D721Med (cell line): ENCODE measurements around the gene TMEM178B.
"Not testable (repeated sequence)": the region's sequence is repeated elsewhere in the genome, so short reads cannot be mapped to it uniquely, and the experiment has no call there.

Source experiments
- DNase-seq: peaks from one replicate; pipeline ENCODE4 v3.0.0; 2011; ENCODE audit warnings: low spot score; ENCODE audit not compliant: insufficient read length
- FAIRE-seq: peaks from 2 replicates; lab custom pipeline; 2011; peaks lifted over from hg19 to GRCh38; lab: Jason Lieb, UNC
- CTCF ChIP-seq: IDR thresholded peaks from 2 replicates; pipeline ENCODE4 v1.5.1; 2012; ENCODE audit warnings: mild to moderate bottlenecking, control low read depth; ENCODE audit not compliant: insufficient read depth; ENCODE audit errors: missing control alignments

Gene TMEM178B

GRCh38 chr7:141317033-141317585 lies 243.2 kb downstream of the TMEM178B start:
- no peak for TF ChIP-seq CTCF
- no peak for FAIRE-seq
- DNase-seq = no peak

GRCh38 chr7:141320287-141320686 lies 246.4 kb downstream of the TMEM178B start:
- FAIRE-seq (no peak), DNase-seq (no peak)
- no peak for TF ChIP-seq CTCF

GRCh38 chr7:141322383-141322782 lies 248.5 kb downstream of the TMEM178B start:
- DNase-seq = no peak
- no peak for TF ChIP-seq CTCF
- no peak for FAIRE-seq

GRCh38 chr7:141323826-141324225 lies 250.0 kb downstream of the TMEM178B start:
- no peak for TF ChIP-seq CTCF
- DNase-seq (no peak), FAIRE-seq (no peak)

- no peak for TF ChIP-seq CTCF
- DNase-seq (no peak), FAIRE-seq (no peak)
Observed at GRCh38 chr7:141324870-141325269, 251.0 kb downstream of the TMEM178B start.

- TF ChIP-seq CTCF = no peak
- no peak for FAIRE-seq
Observed at GRCh38 chr7:141325275-141325674, 251.4 kb downstream of the TMEM178B start.

GRCh38 chr7:141328290-141328689 lies 254.4 kb downstream of the TMEM178B start:
- DNase-seq (no peak), FAIRE-seq (no peak)
- TF ChIP-seq CTCF = no peak

More at GRCh38 chr7:141325275-141325674, 251.4 kb downstream of the TMEM178B start:
- DNase-seq = no peak

GRCh38 chr7:141330285-141330684 lies 256.4 kb downstream of the TMEM178B start:
- DNase-seq, FAIRE-seq: not testable (repeated sequence)
